Central memory CD8-positive, alpha-beta T cell (primary cell): ENCODE data around the gene RBM39.
"Not testable (repeated sequence)": the region's sequence is repeated elsewhere in the genome, so short reads cannot be mapped to it uniquely, and the experiment has no call there.

Source experiments
- ATAC-seq: fragments of 150-1000 bp; cut with Tn5 transposase; replicated peaks from 2 replicates; pipeline ENCODE4 v1.10.0; 2022; ENCODE audit warnings: mild to moderate bottlenecking, moderate FRiP score, moderate number of reproducible peaks; ENCODE audit not compliant: poor library complexity, severe bottlenecking; ENCODE audit errors: extremely low read depth
- DNase-seq, 2 donors: peaks; one replicate each; pipeline ENCODE4 v3.0.0; 2021; ENCODE audit warnings: low spot score in 2 of 2
- H3K27ac Mint-ChIP-seq: one replicate; pipeline ENCODE4 v1.8.0; 2022; ENCODE audit warnings: low read depth, mild to moderate bottlenecking, moderate library complexity, mixed read lengths
- H3K27me3 Mint-ChIP-seq: one replicate; pipeline ENCODE4 v1.8.0; 2022; ENCODE audit warnings: mixed read lengths
- H3K36me3 Mint-ChIP-seq: one replicate; pipeline ENCODE4 v1.8.0; 2022; ENCODE audit warnings: mild to moderate bottlenecking, moderate library complexity, mixed read lengths; ENCODE audit not compliant: insufficient read depth
- H3K4me1 Mint-ChIP-seq: one replicate; pipeline ENCODE4 v1.8.0; 2022; ENCODE audit warnings: mixed read lengths
- H3K4me3 Mint-ChIP-seq: one replicate; pipeline ENCODE4 v1.8.0; 2022; ENCODE audit warnings: mild to moderate bottlenecking, moderate library complexity, mixed read lengths
- H3K9me3 Mint-ChIP-seq: one replicate; pipeline ENCODE4 v1.8.0; 2022; ENCODE audit warnings: mixed read lengths

The RBM39 gene

DNA sequence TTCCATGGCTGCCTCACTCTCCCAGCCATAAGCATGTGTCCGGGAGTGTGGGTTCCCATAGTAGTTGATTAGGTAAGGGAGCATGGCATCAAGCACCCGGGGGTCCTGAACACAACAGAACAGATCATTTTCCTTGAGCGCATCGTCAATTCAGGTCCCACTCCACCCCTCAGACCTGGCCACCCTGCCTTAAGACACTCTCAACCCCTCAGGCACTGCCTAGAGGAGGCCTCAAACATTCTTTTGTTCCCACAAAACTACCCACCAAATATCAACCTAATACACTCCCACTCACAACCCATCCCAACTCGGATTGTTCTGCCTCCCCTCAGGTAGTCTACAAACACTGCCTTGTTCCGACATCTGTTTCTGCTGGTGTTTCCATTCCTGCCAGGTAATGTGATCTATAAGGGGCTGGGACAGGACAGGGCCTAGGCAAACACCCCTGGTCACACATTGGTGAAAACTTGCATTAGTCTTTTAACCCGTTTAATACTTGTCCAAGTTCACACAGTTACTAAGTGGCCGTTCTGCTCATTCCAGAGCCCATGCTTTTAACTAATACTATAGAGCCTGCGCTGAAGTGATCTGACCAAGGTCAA, 44.3 kb downstream of the RBM39 start:
- no peaks in the 10 kb centered on the region for H3K9me3 Mint-ChIP-seq
- peaks cover 36% of the 10 kb centered on the region for H3K4me1 Mint-ChIP-seq
- H3K4me3 Mint-ChIP-seq: peak overlapping the region; percentile 99
- ATAC-seq (no peak), DNase-seq (no peak)
- peak overlapping the region; percentile 98 for H3K27ac Mint-ChIP-seq
- peaks cover 57% of the 10 kb centered on the region for H3K36me3 Mint-ChIP-seq
- H3K27me3 Mint-ChIP-seq: no peaks in the 10 kb centered on the region

DNA sequence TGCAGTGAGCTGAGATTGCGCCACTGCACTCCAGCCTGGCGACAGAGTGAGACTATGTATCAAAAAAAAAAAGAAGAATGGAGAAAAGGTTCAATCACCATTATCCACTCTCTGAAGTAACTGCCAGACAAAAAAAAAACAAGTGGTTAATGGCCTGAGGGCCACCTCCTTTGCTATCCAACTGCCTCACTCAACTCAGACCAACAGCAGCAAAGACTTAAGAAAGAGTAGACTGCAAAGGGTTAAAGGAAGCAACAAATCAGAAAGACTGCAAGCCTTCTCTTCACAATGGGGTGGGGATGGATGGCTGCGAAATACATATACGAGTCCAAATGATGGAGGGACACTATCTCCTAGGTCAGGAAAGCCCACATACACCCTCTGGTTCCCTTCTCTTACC, 46.1 kb downstream of the RBM39 start:
- H3K27me3 Mint-ChIP-seq: no peaks in the 10 kb centered on the region
- ATAC-seq (no peak), DNase-seq (no peak)
- no peak overlapping the region for H3K4me3 Mint-ChIP-seq
- no peak overlapping the region for H3K27ac Mint-ChIP-seq
- peaks cover 50% of the 10 kb centered on the region for H3K36me3 Mint-ChIP-seq
- no peaks in the 10 kb centered on the region for H3K9me3 Mint-ChIP-seq
- H3K4me1 Mint-ChIP-seq: peaks cover 36% of the 10 kb centered on the region

DNA sequence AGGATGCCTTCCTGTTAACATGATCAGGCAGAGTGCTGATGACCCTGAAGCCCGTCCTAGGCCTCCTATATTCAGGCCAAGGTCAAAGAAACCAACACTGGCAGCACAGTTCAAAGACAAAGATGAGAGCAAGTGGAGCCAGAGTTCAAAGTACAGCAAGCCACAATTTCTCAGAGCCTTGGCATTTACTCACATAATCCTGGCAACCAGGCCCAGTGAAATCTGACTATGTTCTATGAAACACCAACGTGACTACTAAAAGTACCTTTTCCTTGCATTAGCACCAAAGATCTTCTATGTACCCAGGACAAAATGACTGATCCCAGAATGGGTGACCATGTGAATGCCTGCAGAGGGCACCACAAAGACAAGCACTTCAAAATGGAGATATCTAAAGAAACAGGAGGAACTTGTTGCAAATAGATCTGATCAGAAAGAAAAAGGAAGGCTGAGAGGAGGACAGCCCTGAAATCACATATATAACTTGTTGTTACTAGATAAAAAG, 46.8 kb downstream of the RBM39 start:
- no peaks in the 10 kb centered on the region for H3K27me3 Mint-ChIP-seq
- no peak overlapping the region for H3K4me3 Mint-ChIP-seq
- peaks cover 50% of the 10 kb centered on the region for H3K36me3 Mint-ChIP-seq
- no peaks in the 10 kb centered on the region for H3K9me3 Mint-ChIP-seq
- peaks cover 32% of the 10 kb centered on the region for H3K4me1 Mint-ChIP-seq
- H3K27ac Mint-ChIP-seq: no peak overlapping the region
- ATAC-seq (no peak), DNase-seq (no peak)

DNA sequence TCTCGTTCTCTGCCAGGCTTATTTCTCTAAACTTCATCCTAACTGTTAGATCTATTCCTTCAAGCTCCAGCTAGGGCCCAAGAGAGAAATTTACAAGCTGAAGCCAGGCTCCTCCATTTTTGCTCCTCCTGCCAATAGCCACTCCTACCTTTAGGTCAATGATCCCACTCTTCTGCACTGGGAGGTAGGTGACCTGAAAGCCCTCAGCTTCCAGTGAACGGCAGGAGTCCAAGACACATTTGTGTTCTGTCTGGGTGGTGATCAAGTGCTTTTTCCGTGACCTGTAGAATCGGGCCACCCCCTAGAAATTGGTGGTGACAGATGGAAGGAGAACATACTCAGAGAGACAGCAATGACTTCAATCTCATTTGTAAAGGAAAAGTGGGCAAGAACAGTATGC, 51.8 kb downstream of the RBM39 start:
- no peak overlapping the region for H3K4me3 Mint-ChIP-seq
- peaks cover 47% of the 10 kb centered on the region for H3K36me3 Mint-ChIP-seq
- H3K4me1 Mint-ChIP-seq: peaks cover 3% of the 10 kb centered on the region
- ATAC-seq: no peak
- no peaks in the 10 kb centered on the region for H3K27me3 Mint-ChIP-seq
- no peak overlapping the region for H3K27ac Mint-ChIP-seq
- DNase-seq: no peak
- no peaks in the 10 kb centered on the region for H3K9me3 Mint-ChIP-seq

DNA sequence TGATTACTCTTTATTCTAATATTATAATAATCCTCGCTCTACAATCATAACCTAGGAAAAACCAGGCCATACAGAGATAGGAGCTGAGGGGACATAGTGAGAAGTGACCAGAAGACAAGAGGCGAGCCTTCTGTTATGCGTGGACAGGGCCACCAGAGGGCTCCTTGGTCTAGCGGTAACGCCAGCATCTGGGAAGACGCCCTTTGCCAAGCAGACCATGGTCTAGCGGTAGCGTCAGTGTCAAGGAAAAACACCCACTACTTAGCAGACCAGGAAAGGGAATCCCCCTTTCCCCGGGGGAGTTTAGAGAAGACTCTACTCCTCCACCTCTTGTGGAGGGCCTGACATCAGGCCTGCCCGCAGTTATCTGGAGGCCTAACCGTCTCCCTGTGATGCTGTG, 55.2 kb downstream of the RBM39 start:
- H3K27ac Mint-ChIP-seq, DNase-seq, ATAC-seq, H3K4me3 Mint-ChIP-seq, H3K9me3 Mint-ChIP-seq, H3K4me1 Mint-ChIP-seq, H3K27me3 Mint-ChIP-seq: not testable (repeated sequence)
- peaks cover 39% of the 10 kb centered on the region for H3K36me3 Mint-ChIP-seq

DNA sequence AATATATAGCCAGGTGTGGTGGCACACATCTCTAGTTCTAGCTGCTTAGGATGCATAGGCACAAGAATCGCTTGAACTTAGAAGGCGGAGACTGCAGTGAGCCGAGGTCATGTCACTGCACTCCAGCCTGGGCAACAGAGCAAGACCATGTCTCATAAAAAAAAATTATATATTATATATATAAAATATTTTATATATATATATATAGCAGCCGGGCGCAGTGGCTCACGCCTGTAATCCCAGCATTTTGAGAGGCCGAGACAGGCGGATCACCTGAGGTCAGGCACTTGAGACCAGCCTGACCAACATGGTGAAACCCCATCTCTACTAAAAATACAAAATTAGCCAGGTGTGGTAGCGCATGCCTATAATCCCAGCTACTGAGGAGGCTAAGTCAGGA, 56.7 kb downstream of the RBM39 start:
- not testable (repeated sequence) for H3K27ac Mint-ChIP-seq, ATAC-seq, DNase-seq, H3K27me3 Mint-ChIP-seq, H3K9me3 Mint-ChIP-seq, H3K4me1 Mint-ChIP-seq, H3K4me3 Mint-ChIP-seq
- peaks cover 35% of the 10 kb centered on the region for H3K36me3 Mint-ChIP-seq

DNA sequence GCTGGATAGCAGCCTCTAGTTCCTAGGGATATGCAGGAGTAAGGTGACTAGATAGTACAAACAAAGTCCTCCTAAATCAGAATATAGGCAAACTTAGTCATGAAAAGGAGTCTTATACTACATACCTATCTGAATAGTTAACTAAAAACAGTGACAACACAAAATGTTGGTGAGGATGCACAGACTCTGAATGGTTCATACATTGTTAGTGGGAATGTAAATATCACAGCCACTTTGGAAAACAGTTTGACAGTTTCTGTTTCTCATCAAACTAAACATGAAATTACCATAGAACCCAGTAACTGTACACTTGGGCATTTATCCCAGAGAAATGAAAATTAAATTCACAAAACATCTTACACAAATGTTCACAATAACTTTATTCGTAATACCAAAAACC, 60.1 kb downstream of the RBM39 start:
- ATAC-seq (no peak), DNase-seq (no peak)
- H3K4me3 Mint-ChIP-seq: no peak overlapping the region
- peaks cover 24% of the 10 kb centered on the region for H3K36me3 Mint-ChIP-seq
- no peaks in the 10 kb centered on the region for H3K4me1 Mint-ChIP-seq
- H3K27ac Mint-ChIP-seq: no peak overlapping the region
- no peaks in the 10 kb centered on the region for H3K27me3 Mint-ChIP-seq
- no peaks in the 10 kb centered on the region for H3K9me3 Mint-ChIP-seq

DNA sequence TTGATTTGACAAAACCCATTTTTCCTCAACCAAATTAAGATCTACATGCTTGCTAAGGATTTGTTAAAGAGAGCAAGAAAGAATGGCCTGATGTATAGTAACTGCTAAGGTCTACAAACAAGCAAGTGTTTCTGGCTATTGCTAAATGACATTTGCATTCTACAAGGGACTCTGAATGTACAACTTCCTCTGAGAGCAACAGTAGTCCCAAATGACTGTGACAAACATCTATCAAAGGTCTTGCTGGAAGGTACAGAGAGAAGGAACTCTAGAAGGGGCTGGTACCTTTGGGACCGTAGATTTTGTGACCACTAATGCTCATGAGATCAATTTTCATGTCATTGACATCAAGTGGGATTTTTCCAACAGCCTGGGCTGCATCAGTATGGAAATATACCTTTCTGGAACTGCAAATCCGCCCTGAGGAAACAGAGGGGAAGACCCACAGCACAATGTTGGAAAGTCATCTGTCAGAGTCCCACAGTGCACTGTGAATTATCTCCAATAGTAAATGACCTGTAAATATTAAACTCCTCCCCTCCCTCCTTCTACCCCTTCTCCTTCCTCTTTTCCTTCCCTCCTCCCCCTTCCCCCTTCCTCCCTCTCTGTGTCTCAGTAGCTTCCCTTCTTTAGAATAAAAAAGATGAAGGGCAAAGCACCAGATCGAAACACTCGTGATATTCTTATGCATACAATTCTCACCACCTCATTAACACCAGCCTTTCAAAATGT, 61.4 kb downstream of the RBM39 start:
- Mint-ChIP-seq H3K36me3 (peaks cover 27% of the 10 kb centered on the region), H3K27ac (no peak overlapping the region), H3K4me1 (no peaks in the 10 kb centered on the region), H3K9me3 (no peaks in the 10 kb centered on the region), H3K27me3 (no peaks in the 10 kb centered on the region), H3K4me3 (no peak overlapping the region)
- no peak for ATAC-seq
- no peak for DNase-seq

DNA sequence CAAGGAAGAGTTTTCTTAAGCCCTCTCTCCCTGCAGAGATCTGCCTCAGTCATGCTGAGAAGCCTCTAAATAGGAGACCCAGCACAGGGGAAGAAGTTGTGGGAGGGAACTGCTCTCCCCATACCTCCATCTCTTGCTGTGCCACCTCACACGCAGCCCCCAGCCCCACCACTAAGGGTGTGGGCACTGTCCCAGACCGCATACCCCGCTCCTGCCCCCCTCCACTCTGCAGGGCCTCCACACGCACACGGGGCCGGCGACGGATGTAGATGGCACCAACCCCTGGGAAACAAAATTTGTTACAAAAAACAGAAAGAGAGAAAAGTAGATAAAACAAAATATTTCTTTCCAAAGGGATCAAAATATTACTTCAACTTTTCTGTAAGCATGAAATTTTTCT, 67.1 kb downstream of the RBM39 start:
- no peak for ATAC-seq
- H3K36me3 Mint-ChIP-seq: peaks cover 37% of the 10 kb centered on the region
- no peaks in the 10 kb centered on the region for H3K27me3 Mint-ChIP-seq
- no peak for DNase-seq
- no peak overlapping the region for H3K4me3 Mint-ChIP-seq
- H3K9me3 Mint-ChIP-seq: no peaks in the 10 kb centered on the region
- H3K27ac Mint-ChIP-seq: no peak overlapping the region
- H3K4me1 Mint-ChIP-seq: no peaks in the 10 kb centered on the region

DNA sequence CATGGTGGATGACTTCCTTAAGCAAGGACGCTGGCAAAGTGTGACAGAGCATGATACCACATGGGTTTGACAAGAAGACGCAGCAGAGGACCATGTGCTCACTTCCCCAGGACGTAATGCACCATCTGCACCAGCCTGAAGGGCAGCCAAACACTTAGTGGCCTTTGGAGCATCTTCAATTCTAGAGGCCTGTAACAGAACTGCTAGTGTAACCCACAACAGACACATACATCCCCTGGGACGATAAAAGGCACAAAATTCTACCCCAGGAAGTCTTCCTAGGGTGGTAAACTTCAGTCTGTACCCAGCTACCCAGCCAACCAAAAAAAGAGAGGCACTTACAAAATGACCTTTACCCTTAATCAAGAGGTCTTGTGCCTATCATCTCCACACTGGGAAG, 68.2 kb downstream of the RBM39 start:
- ATAC-seq: no peak
- peaks cover 45% of the 10 kb centered on the region for H3K36me3 Mint-ChIP-seq
- H3K27me3 Mint-ChIP-seq: no peaks in the 10 kb centered on the region
- H3K9me3 Mint-ChIP-seq: no peaks in the 10 kb centered on the region
- DNase-seq: no peak
- H3K4me1 Mint-ChIP-seq: no peaks in the 10 kb centered on the region
- no peak overlapping the region for H3K4me3 Mint-ChIP-seq
- no peak overlapping the region for H3K27ac Mint-ChIP-seq

DNA sequence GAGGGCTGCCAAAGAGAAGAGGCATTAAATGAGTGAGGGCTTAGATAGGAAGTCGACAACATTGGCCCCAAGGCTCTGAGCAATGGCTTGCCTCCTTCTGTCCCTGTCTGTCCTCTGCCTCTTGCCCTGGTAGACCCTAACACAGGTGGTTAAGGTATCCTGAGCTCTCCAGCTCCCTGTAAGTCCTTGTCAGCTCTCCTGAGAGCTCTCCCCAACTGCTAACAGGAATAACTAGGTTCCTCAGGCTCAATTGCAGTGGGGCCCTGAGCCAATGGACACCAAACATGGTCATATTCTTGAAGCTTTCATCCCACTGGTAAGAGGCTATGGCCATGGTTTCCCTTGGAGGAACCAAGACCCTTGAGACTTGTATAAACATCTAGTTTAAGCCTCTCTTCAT, 72.4 kb downstream of the RBM39 start:
- peaks cover 39% of the 10 kb centered on the region for H3K36me3 Mint-ChIP-seq
- ATAC-seq: no peak
- DNase-seq: no peak
- H3K4me3 Mint-ChIP-seq: no peak overlapping the region
- H3K4me1 Mint-ChIP-seq: peaks cover 5% of the 10 kb centered on the region
- peak overlapping the region; percentile 64 for H3K27ac Mint-ChIP-seq
- no peaks in the 10 kb centered on the region for H3K9me3 Mint-ChIP-seq
- H3K27me3 Mint-ChIP-seq: no peaks in the 10 kb centered on the region

DNA sequence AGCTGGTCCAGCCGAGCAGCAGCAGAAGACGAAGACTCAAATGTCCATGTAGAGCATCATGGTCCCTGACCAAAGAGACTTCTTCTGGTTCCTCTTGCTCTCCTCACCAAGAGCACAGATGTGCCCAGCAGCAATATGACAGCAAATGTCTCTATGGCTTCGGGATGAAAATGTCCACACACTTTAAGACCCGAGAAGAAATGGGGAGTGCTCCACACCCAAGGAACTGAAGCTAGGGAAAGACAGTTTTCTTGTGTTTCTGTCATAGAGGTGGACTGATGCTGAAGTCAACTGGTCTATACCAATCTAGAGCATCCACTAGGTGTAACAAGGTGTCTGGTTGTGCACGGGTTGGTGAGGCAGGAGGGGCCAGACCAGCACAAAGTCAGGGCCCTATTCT, 72.8 kb downstream of the RBM39 start:
- Mint-ChIP-seq H3K4me1 (peaks cover 6% of the 10 kb centered on the region), H3K9me3 (no peaks in the 10 kb centered on the region), H3K36me3 (peaks cover 43% of the 10 kb centered on the region), H3K27me3 (no peaks in the 10 kb centered on the region), H3K27ac (peak overlapping the region; percentile 64), H3K4me3 (no peak overlapping the region)
- DNase-seq (no peak), ATAC-seq (no peak)

DNA sequence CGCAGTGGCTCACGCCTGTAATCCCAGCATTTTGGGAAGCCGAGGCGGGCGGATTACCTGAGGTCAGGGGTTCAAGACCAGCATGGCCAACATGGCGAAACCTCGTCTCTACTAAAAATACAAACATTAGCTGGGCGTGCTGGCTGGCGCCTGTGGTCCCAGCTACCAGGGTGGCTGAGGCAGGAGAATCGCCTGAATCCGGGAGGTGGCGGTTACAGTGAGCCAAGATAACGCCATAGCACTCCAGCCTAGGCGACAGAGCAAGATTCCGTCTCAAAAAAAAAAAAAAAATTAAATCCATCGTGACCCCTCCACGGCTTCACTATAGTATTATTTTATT, 76.1 kb downstream of the RBM39 start:
- no peak for ATAC-seq
- H3K4me1 Mint-ChIP-seq: peaks cover 38% of the 10 kb centered on the region
- no peak overlapping the region for H3K4me3 Mint-ChIP-seq
- H3K36me3 Mint-ChIP-seq: peaks cover 44% of the 10 kb centered on the region
- no peaks in the 10 kb centered on the region for H3K27me3 Mint-ChIP-seq
- peak overlapping the region; percentile 49 for H3K27ac Mint-ChIP-seq
- no peaks in the 10 kb centered on the region for H3K9me3 Mint-ChIP-seq
- DNase-seq: no peak
